Activated naive CD4-positive, alpha-beta T cell treated with anti-CD3 and anti-CD28 coated beads, Interleukin-2, amount 50 U/mL, for 72 hours (primary cell): ENCODE results near the gene TCEAL4. TPM values are rescaled to one million over a fixed set of nuclear protein-coding genes. Genes with fewer than 3 reads are reported as not detected.
A peak's percentile ranks its signal among the peaks of the same experiment; 100 is the strongest.

Experiments
- ATAC-seq, 2 donors: fragments of 150-1000 bp; cut with Tn5 transposase; 2 replicates each; pipeline ENCODE4 v1.10.0; 2021; ENCODE audit warnings: mild to moderate bottlenecking in 2 of 2, moderate library complexity in 2 of 2
- DNase-seq, 2 donors: peaks; one replicate each; pipeline ENCODE4 v3.0.0; 2021 to 2022; ENCODE audit warnings: low spot score in 2 of 2
- H3K27ac Mint-ChIP-seq, 2 donors: one replicate each; pipeline ENCODE4 v1.8.0; 2022; ENCODE audit warnings: mild to moderate bottlenecking in 2 of 2, mixed read lengths in 2 of 2
- H3K36me3 Mint-ChIP-seq, 2 donors: one replicate each; pipeline ENCODE4 v1.8.0; 2022; ENCODE audit warnings: mixed read lengths in 2 of 2
- H3K9me3 Mint-ChIP-seq, 2 donors: one replicate each; pipeline ENCODE4 v1.8.0; 2022; ENCODE audit warnings: mixed read lengths in 2 of 2
- total RNA-seq, 2 donors: library from RNA; stranded (reverse); gene quantifications; one replicate each; pipeline ENCODE4 v1.2.3, GENCODE V29; 2022

The TCEAL4 gene
- 10 to 100 TPM; 18.5 to 19.0 TPM for total RNA-seq

- peak; percentile 80 to 96 for ATAC-seq
- Mint-ChIP-seq H3K9me3 (no peaks in the 10 kb centered on the region), H3K27ac (peak within 1 kb of the TSS; percentile 83 to 91), H3K36me3 (peaks cover 0 to 11% of the 10 kb centered on the region in 2 donors)
- peak in 1 of 2 donors; percentile 20 for DNase-seq
These were observed at the start of gene TCEAL4 for GRCh38 chrX:103585411-103586313. TSS of gene TCEAL4 (plus strand) at chrX:103585515. CDS start at chrX:103586676, 1,161 bp downstream.

- no peaks in the 10 kb centered on the region for H3K36me3 Mint-ChIP-seq
- DNase-seq = no peak
- ATAC-seq = no peak
- no peak overlapping the region for H3K27ac Mint-ChIP-seq
- no peaks in the 10 kb centered on the region for H3K9me3 Mint-ChIP-seq
These were observed 49.2 kb upstream of the TCEAL4 start for GRCh38 chrX:103536071-103536470.

- H3K27ac Mint-ChIP-seq = no peak overlapping the region
- no peaks in the 10 kb centered on the region for H3K36me3 Mint-ChIP-seq
- ATAC-seq (no peak), DNase-seq (no peak)
- H3K9me3 Mint-ChIP-seq = no peaks in the 10 kb centered on the region
These were observed 48.6 kb upstream of the TCEAL4 start for GRCh38 chrX:103536732-103537131.

GRCh38 chrX:103537871-103538387, 47.4 kb upstream of the TCEAL4 start:
- DNase-seq (no peak), ATAC-seq (no peak)
- H3K27ac Mint-ChIP-seq = no peak overlapping the region
- H3K36me3 Mint-ChIP-seq = no peaks in the 10 kb centered on the region
- no peaks in the 10 kb centered on the region for H3K9me3 Mint-ChIP-seq

- no peaks in the 10 kb centered on the region for H3K36me3 Mint-ChIP-seq
- no peak for ATAC-seq
These were observed 46.6 kb upstream of the TCEAL4 start for GRCh38 chrX:103538728-103539127.

GRCh38 chrX:103539695-103540094, 45.6 kb upstream of the TCEAL4 start:
- Mint-ChIP-seq H3K27ac (no peak overlapping the region), H3K36me3 (no peaks in the 10 kb centered on the region), H3K9me3 (no peaks in the 10 kb centered on the region)
- no peak for ATAC-seq
- no peak for DNase-seq

More at GRCh38 chrX:103538728-103539127, 46.6 kb upstream of the TCEAL4 start:
- H3K27ac Mint-ChIP-seq = no peak overlapping the region
- H3K9me3 Mint-ChIP-seq = no peaks in the 10 kb centered on the region
- DNase-seq = no peak

GRCh38 chrX:103540145-103540544, 45.2 kb upstream of the TCEAL4 start:
- Mint-ChIP-seq H3K9me3 (no peaks in the 10 kb centered on the region), H3K27ac (no peak overlapping the region), H3K36me3 (no peaks in the 10 kb centered on the region)
- no peak for DNase-seq
- no peak for ATAC-seq

- no peaks in the 10 kb centered on the region for H3K9me3 Mint-ChIP-seq
- DNase-seq (no peak), ATAC-seq (no peak)
- H3K36me3 Mint-ChIP-seq = no peaks in the 10 kb centered on the region
- no peak overlapping the region for H3K27ac Mint-ChIP-seq
These were observed 35.4 kb upstream of the TCEAL4 start for GRCh38 chrX:103549916-103550315.

GRCh38 chrX:103550415-103551051, 34.8 kb upstream of the TCEAL4 start:
- H3K36me3 Mint-ChIP-seq = no peaks in the 10 kb centered on the region
- ATAC-seq (no peak), DNase-seq (no peak)
- no peaks in the 10 kb centered on the region for H3K9me3 Mint-ChIP-seq
- H3K27ac Mint-ChIP-seq = no peak overlapping the region

- H3K27ac Mint-ChIP-seq = no peak overlapping the region
- no peak for DNase-seq
- no peaks in the 10 kb centered on the region for H3K36me3 Mint-ChIP-seq
- no peak for ATAC-seq
- H3K9me3 Mint-ChIP-seq = no peaks in the 10 kb centered on the region
These were observed 33.1 kb upstream of the TCEAL4 start for GRCh38 chrX:103552236-103552635.

GRCh38 chrX:103554687-103555424, 30.5 kb upstream of the TCEAL4 start:
- Mint-ChIP-seq H3K36me3 (no peaks in the 10 kb centered on the region), H3K9me3 (no peaks in the 10 kb centered on the region), H3K27ac (peak overlapping the region; percentile 91 to 99)
- DNase-seq (peak in 1 of 2 donors; percentile 56), ATAC-seq (peak; percentile 81 to 91)

GRCh38 chrX:103556963-103557612, 28.2 kb upstream of the TCEAL4 start:
- H3K36me3 Mint-ChIP-seq = no peaks in the 10 kb centered on the region
- ATAC-seq = no peak
- no peak for DNase-seq
- no peak overlapping the region for H3K27ac Mint-ChIP-seq
- H3K9me3 Mint-ChIP-seq = no peaks in the 10 kb centered on the region

GRCh38 chrX:103560256-103560655, 25.1 kb upstream of the TCEAL4 start:
- ATAC-seq (no peak), DNase-seq (no peak)
- Mint-ChIP-seq H3K27ac (no peak overlapping the region), H3K9me3 (no peaks in the 10 kb centered on the region), H3K36me3 (no peaks in the 10 kb centered on the region)

GRCh38 chrX:103562801-103563200, 22.5 kb upstream of the TCEAL4 start:
- Mint-ChIP-seq H3K27ac (no peak overlapping the region), H3K9me3 (no peaks in the 10 kb centered on the region), H3K36me3 (no peaks in the 10 kb centered on the region)
- ATAC-seq (no peak), DNase-seq (no peak)

- Mint-ChIP-seq H3K36me3 (no peaks in the 10 kb centered on the region), H3K9me3 (no peaks in the 10 kb centered on the region), H3K27ac (no peak overlapping the region)
- DNase-seq (no peak), ATAC-seq (no peak)
These were observed 20.1 kb upstream of the TCEAL4 start for GRCh38 chrX:103565197-103565596.

- no peaks in the 10 kb centered on the region for H3K9me3 Mint-ChIP-seq
- H3K27ac Mint-ChIP-seq = no peak overlapping the region
- no peak for DNase-seq
- H3K36me3 Mint-ChIP-seq = no peaks in the 10 kb centered on the region
- no peak for ATAC-seq
These were observed 19.6 kb upstream of the TCEAL4 start for GRCh38 chrX:103565752-103566151.
